ENCODE data around the gene CARMIL1. TPM values are rescaled to one million over a fixed set of nuclear protein-coding genes. Genes with fewer than 3 reads are reported as not detected.
A peak's percentile ranks its signal among the peaks of the same experiment; 100 is the strongest.

Gene CARMIL1
- total RNA-seq, 4 donors from 2014 or later = 6.2 to 17.2 (median 11.5) TPM

DNA sequence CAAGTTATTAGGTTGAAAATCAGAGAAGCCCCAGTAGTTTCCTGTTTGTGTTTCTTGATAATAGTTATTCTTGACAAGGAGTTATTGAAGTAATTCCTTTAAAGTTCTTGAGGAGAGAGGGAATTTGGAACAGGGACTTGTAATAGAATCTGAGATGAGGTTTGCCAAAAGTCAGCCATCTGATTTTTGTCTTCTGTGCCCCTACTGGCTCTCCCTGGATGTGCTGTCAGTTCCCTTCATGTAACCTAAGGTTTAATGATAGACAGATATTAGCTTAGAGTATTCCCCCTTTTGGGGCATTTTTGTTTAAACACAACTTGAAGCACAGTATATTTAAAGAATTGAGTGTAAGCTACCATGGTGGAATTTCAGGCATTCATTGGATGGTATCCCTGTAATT lies 71.4 kb downstream of the CARMIL1 start:
- no peak for ATAC-seq
- Histone ChIP-seq H3K9me3 (no peaks in the 10 kb centered on the region), H3K27me3 (no peaks in the 10 kb centered on the region), H3K4me3 (no peak overlapping the region), H3K36me3 (no peaks in the 10 kb centered on the region), H3K4me1 (peaks cover 0 to 7% (median 0%) of the 10 kb centered on the region in 3 donors), H3K27ac (no peak overlapping the region)
- TF ChIP-seq POLR2A (IDR thresholded peaks at IDR 0.05) (no peak), EP300 (IDR thresholded peaks at IDR 0.05) (no peak), POLR2AphosphoS5 (IDR thresholded peaks at IDR 0.05) (no peak)
- TF ChIP-seq, protein P1, sequence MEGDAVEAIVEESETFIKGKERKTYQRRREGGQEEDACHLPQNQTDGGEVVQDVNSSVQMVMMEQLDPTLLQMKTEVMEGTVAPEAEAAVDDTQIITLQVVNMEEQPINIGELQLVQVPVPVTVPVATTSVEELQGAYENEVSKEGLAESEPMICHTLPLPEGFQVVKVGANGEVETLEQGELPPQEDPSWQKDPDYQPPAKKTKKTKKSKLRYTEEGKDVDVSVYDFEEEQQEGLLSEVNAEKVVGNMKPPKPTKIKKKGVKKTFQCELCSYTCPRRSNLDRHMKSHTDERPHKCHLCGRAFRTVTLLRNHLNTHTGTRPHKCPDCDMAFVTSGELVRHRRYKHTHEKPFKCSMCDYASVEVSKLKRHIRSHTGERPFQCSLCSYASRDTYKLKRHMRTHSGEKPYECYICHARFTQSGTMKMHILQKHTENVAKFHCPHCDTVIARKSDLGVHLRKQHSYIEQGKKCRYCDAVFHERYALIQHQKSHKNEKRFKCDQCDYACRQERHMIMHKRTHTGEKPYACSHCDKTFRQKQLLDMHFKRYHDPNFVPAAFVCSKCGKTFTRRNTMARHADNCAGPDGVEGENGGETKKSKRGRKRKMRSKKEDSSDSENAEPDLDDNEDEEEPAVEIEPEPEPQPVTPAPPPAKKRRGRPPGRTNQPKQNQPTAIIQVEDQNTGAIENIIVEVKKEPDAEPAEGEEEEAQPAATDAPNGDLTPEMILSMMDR (IDR thresholded peaks at IDR 0.05) = no peak

DNA sequence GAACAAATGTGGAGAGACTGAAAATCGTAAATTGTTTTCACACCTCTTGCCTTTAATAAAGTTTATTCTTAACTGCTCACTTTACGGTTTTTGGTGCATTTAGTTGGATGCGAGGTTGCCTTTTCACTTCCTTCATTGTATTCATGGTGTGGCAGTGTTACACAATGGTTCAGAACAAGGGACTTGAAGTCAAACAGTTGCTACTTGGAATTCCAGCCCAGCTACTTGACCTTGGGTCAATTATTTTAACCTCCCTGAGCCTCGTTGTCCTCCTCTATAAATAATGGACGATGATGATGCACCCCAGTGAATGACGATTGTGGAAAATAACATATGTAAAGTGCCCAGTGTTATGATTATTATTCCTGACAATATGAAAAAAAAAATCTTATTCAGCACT lies 72.3 kb downstream of the CARMIL1 start:
- TF ChIP-seq, protein P1 (IDR thresholded peaks at IDR 0.05) = no peak
- TF ChIP-seq POLR2AphosphoS5 (IDR thresholded peaks at IDR 0.05) (no peak), EP300 (IDR thresholded peaks at IDR 0.05) (no peak), POLR2A (IDR thresholded peaks at IDR 0.05) (no peak)
- WGBS, 2 donors (ENCODE audit: low coverage in 1 of 2) = 80 to 84% methylated on average over 4 to 6 of the region's 6 CpGs

DNA sequence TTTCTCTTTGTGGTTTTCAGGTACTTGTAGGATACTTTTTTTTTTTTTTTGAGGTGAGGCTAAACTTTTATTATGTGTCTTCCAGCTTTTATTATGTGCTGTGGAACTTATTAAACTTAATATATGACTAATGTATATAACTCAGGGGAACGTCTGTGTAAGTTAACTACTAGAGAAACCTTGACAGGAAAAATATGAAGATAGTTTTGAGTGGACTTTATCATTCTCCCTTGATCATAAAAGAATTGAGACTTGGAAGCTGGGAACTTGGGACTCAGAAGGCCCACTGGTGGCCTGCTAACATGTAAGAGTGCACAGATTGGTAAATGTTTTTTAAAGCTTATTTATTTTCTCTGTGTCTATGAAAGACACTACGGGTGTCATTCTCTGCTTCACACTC lies 73.1 kb downstream of the CARMIL1 start:
- no peaks in the 10 kb centered on the region for H3K36me3 ChIP-seq
- H3K9me3 ChIP-seq = no peaks in the 10 kb centered on the region
- TF ChIP-seq, protein P1 (IDR thresholded peaks at IDR 0.05) = no peak
- H3K27me3 ChIP-seq = no peaks in the 10 kb centered on the region
- WGBS, 2 donors (ENCODE audit: low coverage in 1 of 2) = 50 to 71% methylated on average over 2 of the region's 2 CpGs
- ATAC-seq = no peak
- no peak overlapping the region for H3K4me3 ChIP-seq
- no peak overlapping the region for H3K27ac ChIP-seq
- H3K4me1 ChIP-seq = peaks cover 0 to 7% (median 0%) of the 10 kb centered on the region in 3 donors

More for the DNA sequence above, 72.3 kb downstream of the CARMIL1 start:
- Histone ChIP-seq H3K9me3 (no peaks in the 10 kb centered on the region), H3K27ac (no peak overlapping the region), H3K36me3 (no peaks in the 10 kb centered on the region), H3K4me3 (no peak overlapping the region), H3K27me3 (no peaks in the 10 kb centered on the region), H3K4me1 (peaks cover 0 to 7% (median 0%) of the 10 kb centered on the region in 3 donors)
- ATAC-seq = no peak

DNA sequence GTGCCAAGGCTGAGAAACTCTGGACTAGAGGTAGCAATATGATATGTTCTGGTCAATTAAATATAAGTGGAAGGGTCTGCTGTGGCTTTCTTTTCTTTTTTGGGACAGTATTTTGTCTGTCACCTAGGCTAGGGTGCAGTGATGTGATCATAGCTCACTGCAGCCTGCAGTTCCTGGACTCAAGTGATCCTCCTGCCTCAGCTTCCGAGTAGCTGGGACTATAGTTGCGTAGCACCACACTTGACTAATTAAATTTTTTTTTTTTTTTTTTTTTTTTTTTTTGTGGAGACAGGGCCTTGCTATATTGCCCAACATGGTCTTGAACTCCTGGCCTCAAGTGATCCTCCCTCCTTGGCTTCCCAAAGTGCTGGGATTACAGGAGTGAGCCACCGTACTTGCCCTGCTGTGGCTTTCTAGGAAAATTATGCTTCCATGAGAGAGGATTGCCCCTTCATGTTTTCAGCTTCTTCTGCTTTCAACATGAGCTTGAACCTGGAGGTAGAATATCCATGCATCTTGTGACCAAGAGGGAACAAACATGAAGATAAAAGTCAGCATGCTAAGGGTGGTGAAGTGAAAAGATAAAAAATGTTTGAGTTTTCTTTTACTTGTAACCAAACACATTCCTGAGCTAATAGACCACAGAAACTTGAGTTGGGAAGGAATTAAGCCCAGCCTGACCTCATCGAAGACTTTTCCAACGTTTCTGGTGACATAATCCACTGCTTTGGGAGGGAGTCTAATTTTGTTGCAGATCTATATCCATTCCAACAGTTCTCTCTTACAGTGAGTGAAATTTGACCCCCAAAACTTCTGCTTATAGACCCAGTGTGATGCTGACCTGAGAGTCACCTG lies 75.1 kb downstream of the CARMIL1 start:
- ATAC-seq = peak; percentile 63
- H3K27me3 ChIP-seq = no peaks in the 10 kb centered on the region
- H3K4me3 ChIP-seq = no peak overlapping the region
- no peak overlapping the region for H3K27ac ChIP-seq
- H3K9me3 ChIP-seq = no peaks in the 10 kb centered on the region
- WGBS, 2 donors (ENCODE audit: low coverage in 1 of 2) = 59 to 80% methylated on average over 5 of the region's 5 CpGs
- TF ChIP-seq POLR2A (IDR thresholded peaks at IDR 0.05) = no peak
- TF ChIP-seq POLR2AphosphoS5 (IDR thresholded peaks at IDR 0.05) = no peak
- no peak for TF ChIP-seq EP300 (IDR thresholded peaks at IDR 0.05)
- TF ChIP-seq, protein P1 (IDR thresholded peaks at IDR 0.05) = no peak
- peaks cover 0 to 18% (median 0%) of the 10 kb centered on the region in 3 donors for H3K4me1 ChIP-seq
- no peaks in the 10 kb centered on the region for H3K36me3 ChIP-seq
